ENCODE data around the gene LIMA1.

DNA sequence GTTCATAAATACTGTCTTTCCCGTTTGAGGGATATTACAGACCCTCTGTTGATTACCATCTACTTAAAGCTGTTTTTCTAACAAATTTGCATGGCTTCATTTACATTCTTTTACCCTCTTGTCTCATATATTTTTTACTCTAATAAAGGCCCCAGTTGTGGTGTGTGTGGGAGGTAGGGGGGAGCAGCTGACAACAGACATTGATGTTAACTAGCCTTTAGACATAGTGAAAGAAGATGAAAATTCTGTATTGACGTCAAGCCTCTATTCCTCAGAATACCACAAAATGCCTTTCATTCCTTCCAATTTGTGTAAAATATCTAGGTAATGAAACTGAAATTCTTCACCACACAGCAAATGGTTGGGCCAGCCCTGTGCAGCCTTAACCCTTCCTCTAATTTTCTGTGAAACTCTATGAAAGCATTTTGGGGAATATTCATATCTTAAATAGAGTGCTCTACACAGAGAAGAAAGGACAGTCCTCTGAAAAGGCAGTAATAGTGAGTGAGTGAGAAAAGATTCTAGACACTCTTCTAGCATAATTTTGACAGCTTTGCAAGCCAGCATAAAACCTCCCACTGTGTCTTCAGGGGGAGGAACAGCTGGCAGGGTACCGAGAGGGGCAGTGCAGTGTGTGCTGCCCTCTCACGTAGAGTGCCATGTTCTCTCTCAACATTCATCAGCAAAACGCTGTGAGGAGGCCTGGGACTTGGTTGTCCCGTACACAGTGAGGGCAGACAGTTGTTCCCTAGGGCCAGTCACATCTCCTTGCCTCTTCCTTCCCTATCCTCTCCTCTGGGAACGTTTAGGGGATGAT lies 96.0 kb downstream of the LIMA1 start:
- TF ChIP-seq CTCF (IDR thresholded peaks at IDR 0.05; ENCODE audit: poor library complexity, severe bottlenecking) (no peak), POLR2AphosphoS5 (IDR thresholded peaks at IDR 0.05) (no peak)

All from neural cell (in vitro differentiated cells).